ENCODE measurements around the gene HLA-B.
A peak's percentile ranks its signal among the peaks of the same experiment; 100 is the strongest.
"Not testable (repeated sequence)": the region's sequence is repeated elsewhere in the genome, so short reads cannot be mapped to it uniquely, and the experiment has no call there.

The HLA-B gene

DNA sequence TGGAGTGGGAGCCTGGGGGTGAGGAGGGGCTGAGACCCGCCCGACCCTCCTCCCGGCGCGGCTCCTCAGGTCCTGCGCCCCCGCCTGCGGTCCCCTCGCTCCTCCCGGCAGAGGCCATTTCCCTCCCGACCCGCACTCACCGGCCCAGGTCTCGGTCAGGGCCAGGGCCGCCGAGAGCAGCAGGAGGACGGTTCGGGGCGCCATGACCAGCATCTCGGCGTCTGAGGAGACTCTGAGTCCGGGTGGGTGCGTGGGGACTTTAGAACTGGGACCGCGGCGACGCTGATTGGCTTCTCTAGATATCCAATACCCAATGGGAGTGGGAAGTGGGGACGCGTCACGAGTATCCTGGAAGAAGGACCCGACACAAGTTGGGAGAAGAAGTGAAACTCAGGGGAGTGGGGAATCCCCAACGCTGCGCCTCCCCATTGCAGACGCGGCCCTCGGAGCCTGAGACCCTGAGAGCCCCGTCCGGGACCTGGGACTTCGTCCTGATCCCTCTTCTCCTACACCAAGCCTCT, at the start of gene HLA-B:
Gene HLA-B, minus strand, starts transcription at position 234 of the 521 bp plus-strand sequence. Its CDS starts 21 bp downstream, at position 213.
- DNase-seq (ENCODE audit: low read depth), result peak; percentile 95
- TF ChIP-seq, protein P1, sequence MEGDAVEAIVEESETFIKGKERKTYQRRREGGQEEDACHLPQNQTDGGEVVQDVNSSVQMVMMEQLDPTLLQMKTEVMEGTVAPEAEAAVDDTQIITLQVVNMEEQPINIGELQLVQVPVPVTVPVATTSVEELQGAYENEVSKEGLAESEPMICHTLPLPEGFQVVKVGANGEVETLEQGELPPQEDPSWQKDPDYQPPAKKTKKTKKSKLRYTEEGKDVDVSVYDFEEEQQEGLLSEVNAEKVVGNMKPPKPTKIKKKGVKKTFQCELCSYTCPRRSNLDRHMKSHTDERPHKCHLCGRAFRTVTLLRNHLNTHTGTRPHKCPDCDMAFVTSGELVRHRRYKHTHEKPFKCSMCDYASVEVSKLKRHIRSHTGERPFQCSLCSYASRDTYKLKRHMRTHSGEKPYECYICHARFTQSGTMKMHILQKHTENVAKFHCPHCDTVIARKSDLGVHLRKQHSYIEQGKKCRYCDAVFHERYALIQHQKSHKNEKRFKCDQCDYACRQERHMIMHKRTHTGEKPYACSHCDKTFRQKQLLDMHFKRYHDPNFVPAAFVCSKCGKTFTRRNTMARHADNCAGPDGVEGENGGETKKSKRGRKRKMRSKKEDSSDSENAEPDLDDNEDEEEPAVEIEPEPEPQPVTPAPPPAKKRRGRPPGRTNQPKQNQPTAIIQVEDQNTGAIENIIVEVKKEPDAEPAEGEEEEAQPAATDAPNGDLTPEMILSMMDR (IDR thresholded peaks at IDR 0.05; ENCODE audit: insufficient read depth, low read depth, low read length, missing control alignments), result no peak
- peak within 1 kb of the TSS; percentile 86 for H3K4me3 ChIP-seq (ENCODE audit: low read depth, low read length)

- TF ChIP-seq, protein P1 (IDR thresholded peaks at IDR 0.05; ENCODE audit: insufficient read depth, low read depth, low read length, missing control alignments), result no peak
- no peak overlapping the region for H3K4me3 ChIP-seq (ENCODE audit: low read depth, low read length)
- no peak for DNase-seq (ENCODE audit: low read depth)
These were observed 49.0 kb upstream of the HLA-B start for GRCh38 chr6:31405996-31406395.

DNA sequence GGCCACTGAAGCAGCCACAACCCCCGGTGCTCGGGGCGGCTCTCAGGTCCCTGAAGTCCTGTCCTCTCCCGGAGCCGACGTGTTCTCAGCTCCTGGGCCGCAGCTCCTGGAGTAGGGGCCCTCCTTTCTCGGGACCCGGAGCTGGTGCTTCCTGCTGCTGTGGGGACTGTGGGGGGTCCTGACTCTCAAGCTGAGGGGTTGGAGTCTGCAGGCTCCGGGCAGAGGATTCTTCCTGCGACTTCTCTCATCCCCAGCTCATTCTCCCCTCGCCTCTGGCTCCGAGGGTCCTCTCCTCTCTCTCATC, 47.0 kb upstream of the HLA-B start:
- H3K4me3 ChIP-seq (ENCODE audit: low read depth, low read length), result peak overlapping the region; percentile 94
- not testable (repeated sequence) for DNase-seq (ENCODE audit: low read depth)

DNA sequence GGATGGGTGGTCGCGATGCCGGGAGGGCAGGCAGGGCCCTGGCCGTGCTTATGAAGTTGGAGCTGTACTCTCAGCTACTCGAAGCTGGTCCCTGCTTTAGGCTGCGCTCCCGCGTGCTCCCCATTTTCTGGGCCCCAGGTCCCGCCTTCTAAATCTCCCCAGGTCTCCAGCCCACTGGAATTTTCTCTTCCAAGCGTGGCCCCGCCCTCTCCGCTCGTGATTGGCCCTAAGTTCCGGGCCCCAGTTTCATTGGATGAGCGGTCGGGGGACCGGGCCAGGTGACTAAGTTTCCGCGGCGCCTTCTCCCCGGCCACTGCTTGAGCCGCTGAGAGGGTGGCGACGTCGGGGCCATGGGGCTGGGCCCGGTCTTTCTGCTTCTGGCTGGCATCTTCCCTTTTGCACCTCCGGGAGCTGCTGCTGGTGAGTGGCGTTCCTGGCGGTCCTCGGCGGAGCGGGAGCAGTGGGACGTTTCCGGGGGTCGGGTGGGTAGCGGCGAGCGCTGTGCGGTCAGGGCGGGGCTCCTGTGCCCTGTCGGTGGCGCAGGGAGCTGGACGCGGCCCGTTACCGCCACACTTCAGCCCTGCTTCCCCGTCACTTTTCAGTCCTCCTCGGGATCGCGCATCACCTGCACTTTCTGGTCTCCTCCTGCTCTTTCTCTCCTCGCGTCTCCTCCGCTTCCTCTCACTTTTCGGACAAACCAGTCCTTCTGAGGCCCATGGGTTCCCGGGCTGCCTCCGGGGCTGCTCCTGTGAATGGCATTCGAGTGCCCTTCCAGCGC, 46.5 kb upstream of the HLA-B start, which contains the start of gene MICA:
Gene MICA, plus strand, starts transcription at position 313 of the 778 bp plus-strand sequence. Its CDS starts 38 bp downstream, at position 351.
- peak within 1 kb of the TSS; percentile 94 for H3K4me3 ChIP-seq (ENCODE audit: low read depth, low read length)
- DNase-seq (ENCODE audit: low read depth), result peak; percentile 85
- TF ChIP-seq, protein P1 (IDR thresholded peaks at IDR 0.05; ENCODE audit: insufficient read depth, low read depth, low read length, missing control alignments), result no peak

DNA sequence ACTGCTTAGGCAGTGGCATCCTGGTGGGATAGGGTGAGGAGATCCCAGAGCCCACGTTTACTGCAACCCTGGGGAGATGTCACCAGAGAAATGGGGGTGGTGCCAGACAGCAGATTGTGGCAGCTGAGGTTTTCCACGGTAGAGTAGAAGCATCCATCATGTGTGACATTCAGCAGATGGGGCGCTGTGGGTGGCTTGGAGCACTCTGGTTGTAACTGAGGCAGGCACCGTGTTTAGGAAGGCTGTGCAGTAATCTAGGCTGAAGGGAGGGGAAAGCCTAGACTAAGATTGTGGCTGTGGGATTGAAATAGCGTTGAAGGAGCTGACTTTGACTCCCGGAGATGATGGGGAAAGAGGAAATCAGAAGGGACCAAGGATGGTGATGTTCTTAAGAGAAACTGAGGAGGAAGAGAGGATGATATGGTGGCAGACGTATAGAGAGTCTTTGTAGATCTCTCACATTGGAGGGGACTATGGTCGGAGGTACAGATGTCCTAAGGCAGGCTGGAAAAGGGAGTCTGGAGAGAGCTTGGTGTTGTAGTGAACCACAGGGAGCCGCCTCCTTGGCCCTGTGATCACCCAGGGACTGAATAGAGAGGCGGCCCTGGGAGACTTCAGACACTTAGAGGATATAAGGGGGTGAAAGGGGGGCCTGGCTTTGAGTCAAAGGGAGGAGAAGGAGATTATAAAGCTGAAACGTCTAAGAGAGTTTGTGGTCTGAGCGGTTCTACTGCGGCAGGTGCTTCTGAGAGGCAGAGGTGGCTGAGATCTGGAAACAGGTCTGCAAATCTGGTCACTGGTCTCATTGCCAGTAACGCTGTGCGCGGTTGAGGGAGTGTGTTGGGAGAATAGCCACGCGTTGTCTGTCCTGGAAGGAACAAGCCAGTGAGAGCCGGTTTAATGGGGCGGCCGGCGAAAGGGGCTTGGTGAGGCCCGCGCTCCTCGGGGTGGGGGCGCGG, 45.6 kb upstream of the HLA-B start:
- peak overlapping the region; percentile 94 for H3K4me3 ChIP-seq (ENCODE audit: low read depth, low read length)
- peak; percentile 47 for DNase-seq (ENCODE audit: low read depth)
- TF ChIP-seq, protein P1 (IDR thresholded peaks at IDR 0.05; ENCODE audit: insufficient read depth, low read depth, low read length, missing control alignments), result no peak

GRCh38 chr6:31401403-31401802, 44.4 kb upstream of the HLA-B start:
- DNase-seq (ENCODE audit: low read depth), result peak; percentile 12
- peak overlapping the region; percentile 94 for H3K4me3 ChIP-seq (ENCODE audit: low read depth, low read length)
- TF ChIP-seq, protein P1 (IDR thresholded peaks at IDR 0.05; ENCODE audit: insufficient read depth, low read depth, low read length, missing control alignments), result no peak

All from GM12865 (cell line).